HG03460 (cell line): Measurements from ENCODE around the gene ENC1.

ENCODE experiments used
- ATAC-seq: cut with Tn5 transposase; IDR thresholded peaks from one replicate; pipeline ENCODE4 v1.9.1; 2021; ENCODE audit not compliant: unreplicated experiment

ENC1 gene

DNA sequence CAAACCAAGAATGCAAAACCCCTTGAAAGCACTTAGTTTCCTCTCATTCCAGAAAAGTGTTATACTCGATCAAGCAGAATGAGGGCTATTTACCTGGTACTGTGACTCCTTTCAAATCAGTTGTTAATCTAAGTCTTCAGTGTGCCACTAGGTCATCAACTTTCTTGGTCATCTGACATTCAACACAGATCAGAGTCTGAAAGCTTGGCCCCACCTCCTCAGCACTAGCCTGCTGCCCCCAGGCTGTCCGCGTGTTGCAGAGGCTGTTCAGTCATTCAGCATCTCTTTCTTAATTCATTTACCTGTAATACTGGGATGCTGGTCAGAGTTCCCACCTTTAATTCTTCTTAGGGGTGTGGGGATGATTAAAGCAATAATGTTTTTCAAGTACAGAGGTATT is 28.5 kb downstream of the ENC1 start:
- no peak for ATAC-seq

DNA sequence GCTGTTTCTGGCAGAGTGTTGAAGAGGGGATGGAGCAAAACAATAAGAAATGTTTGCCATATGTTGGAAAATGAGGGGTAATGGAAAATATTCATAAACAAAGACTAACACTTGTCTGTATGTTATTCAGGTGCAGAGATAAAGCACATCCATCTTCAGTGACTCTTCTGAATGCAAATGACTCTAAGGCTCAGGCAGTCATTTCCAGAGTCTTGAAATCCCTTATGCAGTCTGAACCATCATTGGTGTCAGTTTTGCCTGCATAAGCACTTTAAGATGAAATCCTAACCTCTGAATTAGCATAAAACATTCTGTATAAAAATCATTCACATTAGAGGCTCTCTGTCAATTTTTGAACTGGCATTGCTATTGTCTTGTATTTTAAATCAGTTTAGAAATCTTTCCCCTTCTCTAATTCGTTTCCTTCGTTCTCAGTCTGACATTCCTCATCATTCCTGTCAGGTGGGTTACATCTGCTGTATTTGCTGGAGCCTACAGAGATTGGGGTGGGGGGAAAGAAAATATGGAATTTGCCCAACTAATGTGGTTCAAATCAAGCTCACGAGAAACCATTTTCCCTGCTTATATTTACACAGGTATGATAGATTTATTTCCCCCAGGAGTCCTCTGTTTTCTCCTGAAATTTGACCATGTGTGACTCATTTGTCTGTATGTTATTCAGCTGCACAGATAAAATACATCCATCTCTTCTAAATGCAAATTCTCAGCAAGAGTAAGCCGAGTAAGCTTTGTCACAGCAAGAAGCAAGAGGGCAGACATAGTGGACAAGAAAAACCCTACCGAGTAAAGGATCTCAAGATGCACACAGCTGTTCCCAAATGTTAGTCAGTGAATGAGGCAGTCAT is 31.6 kb downstream of the ENC1 start:
- no peak for ATAC-seq

DNA sequence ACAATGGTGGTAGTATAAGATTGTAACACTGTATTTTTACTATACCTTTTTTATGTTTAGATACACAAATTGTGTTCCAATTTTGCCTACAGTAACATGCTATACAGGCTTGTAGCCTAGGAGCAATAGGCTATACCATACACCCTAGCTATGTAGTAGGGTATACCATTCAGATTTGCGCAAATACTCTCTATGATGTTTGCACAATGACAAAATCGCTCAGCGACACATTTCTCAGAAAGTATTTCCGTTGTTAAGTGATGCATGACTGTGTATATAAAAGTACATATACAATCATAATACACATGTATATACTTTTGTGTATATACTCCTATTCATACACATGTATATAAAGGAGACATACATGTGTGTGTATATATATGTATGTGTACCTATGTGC is 34.8 kb downstream of the ENC1 start:
- ATAC-seq = no peak

DNA sequence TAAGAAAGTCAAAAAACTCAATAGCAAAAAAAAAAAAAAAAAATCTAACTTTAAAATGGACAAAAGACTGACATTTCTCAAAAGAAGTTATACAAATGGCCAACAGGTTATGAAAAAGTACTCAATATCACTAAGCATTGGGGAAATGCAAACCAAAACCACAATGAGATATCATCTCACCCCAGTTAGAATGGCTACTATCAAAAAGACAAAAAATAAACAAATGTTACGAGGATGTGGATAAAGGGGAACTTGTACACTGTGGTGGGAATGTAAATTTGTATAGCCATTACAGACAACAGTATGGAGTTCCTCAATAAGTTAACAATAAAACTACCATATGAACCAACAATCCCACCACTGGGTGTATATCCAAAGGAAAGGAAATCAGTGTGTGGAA is 37.2 kb downstream of the ENC1 start:
- no peak for ATAC-seq

DNA sequence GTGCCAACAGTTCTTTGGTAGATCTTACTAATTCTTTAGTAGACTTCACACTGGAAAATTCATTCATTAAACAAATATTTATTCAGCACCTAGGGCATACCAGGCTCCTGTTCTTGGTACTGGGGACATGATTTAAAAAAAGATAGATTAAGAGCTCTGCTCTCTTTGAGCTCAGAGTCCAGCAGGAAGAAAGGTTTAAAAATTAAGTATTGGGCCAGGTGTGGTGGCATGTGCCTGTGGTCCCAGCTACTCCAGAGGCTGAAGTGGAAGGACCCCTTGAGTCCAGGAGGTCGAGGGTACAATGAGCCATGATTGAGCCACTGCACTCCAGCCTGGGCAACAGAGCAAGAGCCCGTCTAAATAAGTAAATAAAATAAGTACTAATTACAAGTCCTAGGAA is 41.4 kb downstream of the ENC1 start:
- no peak for ATAC-seq

DNA sequence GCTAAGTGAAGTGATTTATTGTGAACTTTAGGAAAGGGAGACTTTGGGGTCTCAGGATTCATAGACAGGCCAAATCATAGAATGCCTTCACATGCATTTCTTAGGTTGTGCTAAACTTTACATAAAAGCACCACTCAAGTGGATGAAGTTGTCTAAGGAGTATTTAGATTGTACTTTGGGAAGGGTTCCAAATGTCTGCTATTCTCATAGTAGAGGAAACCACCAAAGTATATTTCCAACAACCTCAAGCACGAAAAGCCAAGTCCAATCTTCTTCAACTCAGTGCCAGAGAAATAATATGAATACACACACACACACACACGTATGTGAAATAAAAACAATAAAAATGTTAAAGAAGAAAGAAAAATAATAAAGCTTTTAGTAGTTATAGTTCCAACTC is 41.8 kb downstream of the ENC1 start:
- ATAC-seq = no peak

DNA sequence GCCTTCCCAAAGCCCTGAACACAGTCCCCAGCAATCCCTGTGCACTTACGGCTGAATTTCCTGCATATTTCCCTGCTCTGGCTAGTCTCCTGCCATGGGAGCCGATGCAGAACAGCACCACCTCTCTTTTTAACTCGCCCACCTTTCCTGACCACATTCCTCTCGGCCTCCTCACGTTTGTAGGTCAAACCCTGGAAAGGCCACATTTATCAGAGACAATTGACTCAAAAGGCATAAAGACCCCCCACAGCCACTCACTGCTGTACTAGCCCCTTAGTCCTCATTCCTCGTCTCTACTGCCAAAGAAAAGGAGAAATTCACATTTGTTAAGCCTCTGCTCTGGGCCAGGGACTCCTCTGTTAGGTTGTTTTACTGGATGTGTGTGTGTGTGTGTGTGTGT is 43.6 kb downstream of the ENC1 start:
- ATAC-seq = no peak

DNA sequence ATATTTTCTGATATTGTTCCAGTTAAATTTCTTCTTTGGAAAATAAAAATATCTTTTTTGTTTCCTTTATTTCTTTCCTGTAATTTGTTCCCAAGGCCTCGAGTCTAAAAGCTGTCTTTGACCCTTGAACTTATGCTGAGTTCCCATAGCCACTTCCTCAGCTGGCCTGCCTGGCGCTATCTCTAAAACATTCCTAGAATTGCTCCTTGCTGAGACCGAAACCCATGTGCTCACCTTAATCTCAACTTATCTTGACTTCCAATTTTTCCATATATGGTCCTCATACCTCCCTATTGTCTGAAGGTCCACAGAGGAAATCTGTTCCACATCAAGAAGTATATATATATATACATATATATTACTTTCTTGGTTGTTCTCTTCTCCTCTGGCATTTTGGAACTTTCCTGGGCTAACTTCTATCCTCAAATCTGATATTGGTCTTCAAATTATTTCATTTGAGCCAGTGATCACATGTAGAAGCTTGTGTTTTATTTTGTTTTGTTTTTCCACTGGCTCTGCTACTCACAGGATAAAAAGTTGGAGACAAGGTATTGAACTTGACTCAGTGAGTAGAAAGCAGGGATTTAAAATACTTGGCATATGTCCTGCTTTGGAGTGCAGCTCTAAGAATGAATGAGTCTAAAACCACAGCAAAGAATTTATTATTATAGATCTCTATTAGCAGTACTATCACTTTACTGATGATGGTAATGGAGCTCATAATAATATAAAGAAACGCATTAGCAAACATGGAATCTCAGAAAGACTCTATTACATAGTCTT is 45.2 kb downstream of the ENC1 start:
- no peak for ATAC-seq

DNA sequence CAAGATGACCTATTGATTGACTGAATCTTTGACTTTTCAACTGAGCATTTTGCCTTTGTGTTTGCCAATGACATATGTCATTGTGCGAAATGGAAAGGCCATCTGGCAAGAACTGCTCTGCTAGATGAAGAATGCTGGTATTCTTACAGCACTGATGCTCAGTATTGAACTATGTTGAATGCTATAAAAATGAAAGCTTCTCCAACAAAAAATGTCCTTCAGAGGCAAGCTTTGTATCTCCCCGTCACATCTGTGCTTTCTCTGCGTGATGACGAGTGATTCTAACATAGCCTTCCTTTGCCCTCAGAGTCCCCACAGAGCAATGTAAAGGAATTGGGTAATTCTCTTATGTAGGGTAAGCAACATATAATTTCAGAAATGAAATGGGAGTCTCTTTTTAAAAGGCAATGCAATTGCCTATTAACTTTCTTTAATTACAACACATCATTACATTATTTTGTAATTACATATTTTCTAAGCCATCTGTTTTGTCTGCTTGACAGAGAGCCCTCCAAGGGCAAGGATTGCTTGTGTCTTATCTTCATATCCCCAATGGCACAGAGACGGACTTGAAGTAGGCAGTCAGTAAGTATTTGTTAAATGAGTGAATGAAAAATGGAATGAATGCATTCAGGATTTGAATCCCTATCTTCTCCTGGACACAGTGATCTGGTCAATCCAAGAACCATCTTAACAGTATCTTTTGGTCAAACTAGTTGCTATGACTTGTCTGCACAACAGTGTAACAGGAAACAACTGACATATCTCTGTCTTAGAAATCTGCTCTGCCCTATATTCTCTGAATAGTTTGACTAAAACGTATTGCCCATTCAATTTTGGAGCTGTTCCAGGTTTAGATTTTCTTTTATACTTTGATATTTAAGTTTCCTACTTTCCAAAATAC is 46.1 kb downstream of the ENC1 start:
- ATAC-seq = no peak

DNA sequence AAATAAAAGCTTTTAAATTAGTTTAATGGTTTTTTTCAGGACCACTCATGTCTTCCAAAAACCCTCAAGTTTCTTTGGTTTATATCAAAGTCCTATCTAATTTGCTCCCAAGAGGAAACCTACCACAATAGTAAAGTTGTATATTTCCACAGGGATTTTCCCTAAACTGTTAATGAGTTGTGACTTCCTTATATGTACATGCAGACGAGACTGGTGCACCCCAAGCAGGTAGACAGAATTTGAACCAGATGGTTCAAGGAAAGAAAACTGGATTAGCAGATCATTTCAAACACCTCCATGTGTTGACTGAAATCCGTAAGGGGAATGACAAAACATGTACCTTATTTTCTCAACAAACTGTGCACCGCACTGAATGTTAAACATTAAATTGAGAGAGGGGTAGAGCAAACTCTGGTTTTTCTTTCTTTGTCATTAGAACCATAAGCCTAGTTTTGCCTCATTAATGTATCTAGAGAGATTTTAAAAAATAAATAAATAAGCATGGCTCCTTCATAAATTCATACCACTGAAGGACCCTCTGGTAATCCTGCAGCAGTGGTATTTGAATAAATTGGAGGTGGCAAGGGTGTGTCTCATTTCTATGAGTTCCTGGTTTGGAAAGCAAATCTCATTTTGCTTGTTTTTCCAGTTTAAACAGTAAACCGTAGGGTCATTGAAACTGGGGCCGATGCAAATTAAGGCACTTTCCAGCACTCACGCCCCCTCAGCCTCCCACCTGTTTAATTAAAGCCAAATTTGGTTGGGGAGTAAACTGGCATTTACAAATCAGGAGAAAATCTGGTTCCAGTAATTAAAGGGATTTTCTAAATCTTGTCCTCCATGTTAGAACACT is 51.1 kb downstream of the ENC1 start:
- ATAC-seq = no peak

DNA sequence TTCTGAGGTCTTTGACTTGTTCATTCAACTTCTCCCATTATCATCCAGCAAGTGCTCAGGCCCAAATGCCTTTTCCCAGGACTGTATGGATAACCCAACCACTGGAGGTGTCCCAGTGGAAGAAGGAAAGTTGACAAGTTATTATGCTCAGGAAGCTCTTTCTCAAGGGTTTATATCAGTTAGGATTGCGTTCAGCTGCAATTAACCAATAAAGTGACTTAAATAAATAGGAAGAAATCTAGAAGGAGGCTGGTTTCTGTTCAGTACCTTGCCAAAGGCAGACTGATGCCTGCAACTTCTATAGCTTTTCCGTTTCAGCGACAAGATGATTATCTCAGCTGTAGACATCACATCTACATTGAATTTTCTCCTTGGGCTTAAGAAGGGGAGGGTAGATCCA is 52.1 kb downstream of the ENC1 start:
- no peak for ATAC-seq

DNA sequence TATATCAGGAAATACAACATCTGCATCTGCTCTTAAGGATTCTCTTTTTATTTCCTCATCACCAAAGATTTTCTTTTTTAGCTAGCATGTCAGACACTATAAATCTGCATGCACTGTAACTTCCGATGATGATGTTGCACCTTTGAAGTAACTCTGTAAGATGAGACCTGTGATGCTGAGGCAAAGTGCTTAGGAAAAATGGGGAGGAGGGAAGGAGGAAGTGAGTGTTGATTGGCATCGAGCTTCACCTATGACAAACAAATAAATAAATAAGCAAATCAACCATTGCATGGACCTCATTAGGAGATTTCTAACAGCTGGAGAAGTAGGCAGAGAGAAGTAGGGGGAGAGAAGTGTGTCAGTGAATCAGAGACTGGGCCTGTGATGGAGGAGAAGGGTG is 52.6 kb downstream of the ENC1 start:
- no peak for ATAC-seq

DNA sequence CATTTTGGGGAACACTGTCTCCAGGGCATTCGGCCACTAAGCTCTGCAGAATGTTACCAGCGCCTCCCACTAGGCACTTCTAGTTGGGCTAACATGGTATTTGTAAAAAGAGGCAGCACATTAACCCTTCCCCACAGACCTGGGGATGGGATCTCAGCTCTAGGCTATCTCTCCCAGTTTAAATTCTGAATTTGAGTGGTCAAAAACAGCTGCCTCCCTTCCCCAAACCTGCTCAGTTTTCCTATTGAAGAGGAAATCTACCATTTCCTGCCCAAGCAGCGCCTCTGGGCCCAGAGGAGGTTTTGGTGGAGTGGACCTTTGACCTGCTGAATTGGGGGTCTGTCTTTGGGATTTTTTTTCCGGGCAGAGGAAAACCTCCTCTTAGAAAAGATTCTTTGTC is 53.2 kb downstream of the ENC1 start:
- ATAC-seq = no peak

DNA sequence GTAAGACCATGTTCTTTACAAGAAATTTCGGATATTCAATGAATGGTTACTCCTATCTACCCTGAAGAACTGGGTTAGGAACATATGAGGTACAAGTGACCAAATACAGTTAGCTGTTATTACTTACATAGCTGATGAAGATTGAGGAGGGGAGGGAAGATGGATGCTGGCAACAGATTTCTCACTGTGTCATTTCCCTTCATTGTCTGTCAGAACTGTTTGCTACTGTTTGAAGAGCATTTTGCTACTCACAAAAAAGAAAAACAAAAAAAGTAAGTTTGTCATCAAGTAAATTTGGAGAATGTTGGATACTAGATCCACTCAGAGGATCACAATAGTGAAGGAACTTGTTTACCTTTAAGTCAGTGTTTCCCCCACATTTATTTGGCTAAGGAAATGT is 53.7 kb downstream of the ENC1 start:
- no peak for ATAC-seq

DNA sequence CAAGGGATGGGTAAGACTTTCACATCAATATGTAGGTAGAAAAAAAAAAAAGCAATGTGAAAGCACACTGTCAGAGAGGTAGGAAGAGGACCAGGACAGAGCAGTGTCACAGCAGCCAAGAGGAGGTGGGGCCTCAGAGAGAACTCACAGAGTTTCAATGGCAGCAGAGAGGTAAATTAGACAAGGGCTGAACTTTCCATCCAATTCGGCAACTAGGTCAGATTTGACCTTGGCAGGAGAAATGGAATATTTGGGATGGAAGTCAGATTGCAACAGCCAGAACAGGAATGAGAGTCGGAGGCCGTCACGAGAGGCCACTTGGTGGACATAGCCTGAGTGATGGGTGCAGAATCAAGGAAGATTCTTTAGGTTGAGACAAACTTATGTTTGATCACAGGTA is 57.7 kb downstream of the ENC1 start:
- ATAC-seq = no peak

DNA sequence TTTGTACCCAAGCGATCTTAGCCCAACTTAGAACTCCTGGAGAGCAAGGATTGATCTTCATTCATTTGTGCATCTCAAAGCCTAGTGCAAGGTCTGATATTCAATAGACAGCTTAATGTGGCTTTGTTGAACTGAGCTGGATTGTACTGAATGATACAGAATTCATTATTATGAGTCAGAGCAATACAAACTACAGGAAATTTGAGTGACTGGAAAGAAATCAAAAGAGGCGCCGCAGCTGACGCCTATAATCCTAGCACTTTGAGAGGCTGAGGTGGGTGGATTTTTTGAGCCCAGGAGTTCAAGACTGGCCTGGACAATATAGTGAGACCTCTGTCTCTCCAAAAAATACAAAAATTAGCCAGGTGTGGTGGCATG is 58.6 kb downstream of the ENC1 start:
- ATAC-seq = no peak

DNA sequence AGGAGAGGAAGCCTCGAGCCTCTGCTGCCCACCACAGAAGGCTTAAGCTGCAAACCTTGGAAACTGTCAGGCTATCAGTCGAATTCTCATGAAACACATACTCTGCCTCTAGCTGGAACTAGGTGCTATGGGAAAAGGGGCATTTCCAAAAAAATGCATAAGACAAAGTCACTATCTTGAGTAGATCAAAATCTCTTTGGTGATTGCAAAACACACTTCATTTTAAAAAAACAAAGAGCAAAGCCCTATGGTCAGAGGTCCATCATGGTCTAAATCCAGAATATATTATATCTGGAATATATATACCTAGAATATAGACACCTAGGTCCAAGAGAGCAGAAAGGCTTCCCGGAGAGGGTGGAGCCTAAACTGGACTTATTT is 59.8 kb downstream of the ENC1 start:
- no peak for ATAC-seq

DNA sequence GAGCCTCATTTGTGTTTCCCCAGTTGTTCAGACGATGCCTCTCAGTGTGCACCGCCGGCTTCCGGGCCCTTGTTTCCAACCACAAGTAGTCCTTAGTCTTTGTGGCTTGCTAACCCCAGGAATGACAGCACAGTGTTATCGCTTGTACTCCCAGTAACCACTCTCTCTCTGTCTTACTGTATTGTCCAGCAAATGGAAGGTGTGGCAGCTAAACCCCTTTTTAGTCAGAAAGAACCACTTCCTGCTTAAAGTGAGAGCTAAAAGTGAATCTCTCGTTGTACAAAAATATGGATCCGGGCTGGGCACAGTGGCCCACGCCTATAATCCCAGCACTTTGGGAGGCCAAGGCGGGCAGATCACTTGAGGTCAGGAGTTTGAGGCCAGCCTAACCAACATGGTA is 61.3 kb downstream of the ENC1 start:
- peak; percentile 64 for ATAC-seq

DNA sequence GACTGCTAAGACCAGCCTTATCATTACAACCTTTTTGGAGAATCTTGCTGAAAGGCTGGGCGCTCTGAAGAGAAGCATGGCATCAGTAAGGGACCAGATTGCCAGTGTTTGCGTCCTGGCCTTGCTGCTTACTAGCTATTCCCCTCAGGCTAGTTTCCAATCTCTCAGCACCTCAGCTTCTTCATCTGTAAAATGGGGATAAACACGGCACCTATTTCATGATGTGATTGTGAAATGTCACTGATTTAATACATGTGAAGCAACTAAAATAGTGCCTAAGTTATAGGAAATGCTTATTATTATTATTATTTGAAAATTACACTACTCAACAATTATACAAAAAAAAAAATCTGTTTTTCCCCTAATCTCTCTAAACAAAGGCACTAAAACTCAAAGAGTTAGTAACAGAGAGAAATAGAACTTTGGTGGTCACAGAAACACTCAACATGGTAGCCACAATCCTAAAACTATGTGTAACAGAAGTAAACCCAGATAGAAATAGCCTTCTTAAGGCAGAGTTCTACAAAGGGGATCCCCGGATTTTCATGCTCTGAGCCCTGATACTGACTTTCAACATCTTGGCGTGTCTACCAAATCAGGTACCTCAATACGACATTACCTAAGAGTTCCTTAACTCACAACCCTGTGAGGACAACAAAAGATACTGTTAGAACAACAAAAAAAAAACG is 62.0 kb downstream of the ENC1 start:
- ATAC-seq = peak; percentile 39
